Esophagus muscularis mucosa (tissue), 4 donors: ENCODE measurements around the gene SERPINE1. TPM values are rescaled to one million over a fixed set of nuclear protein-coding genes. Genes with fewer than 3 reads are reported as not detected.

Source experiments
- DNase-seq: peaks from one replicate; pipeline ENCODE4 v3.0.0-alpha.2; 2017; ENCODE audit errors: extremely low spot score
- H3K27ac ChIP-seq, 4 donors: fragments of 200-600 bp; sonication (generic); replicated peaks in 1 of 4; 1 replicate in 3 of 4; 2 replicates in 1 of 4; pipeline ENCODE4 v1.5.1; 2016 to 2019; ENCODE audit warnings: mild to moderate bottlenecking in 1 of 4
- H3K27me3 ChIP-seq, 4 donors: fragments of 200-600 bp; sonication (generic); one replicate each; pipeline versions ENCODE4 v1.5.1 to v1.6.0; 2016 to 2019
- H3K36me3 ChIP-seq, 4 donors: fragments of 200-600 bp; sonication (generic); one replicate each; pipeline ENCODE4 v1.5.1; 2016 to 2019
- H3K4me1 ChIP-seq, 4 donors: fragments of 200-600 bp; sonication (generic); one replicate each; pipeline ENCODE4 v1.5.1; 2016 to 2019
- H3K4me3 ChIP-seq, 4 donors: fragments of 200-600 bp; sonication (generic); 1 replicate in 2 of 4; 2 replicates in 2 of 4; pipeline ENCODE4 v1.5.1; 2016 to 2019; ENCODE audit warnings: mild to moderate bottlenecking in 4 of 4, moderate library complexity in 1 of 4
- H3K9me3 ChIP-seq, 4 donors: fragments of 200-600 bp; sonication (generic); 1 replicate in 3 of 4; 2 replicates in 1 of 4; pipeline ENCODE4 v1.5.1; 2016 to 2019
- EP300 ChIP-seq: sonication (generic); formaldehyde crosslinking; IDR thresholded peaks from one replicate; pipeline ENCODE4 v1.6.1; 2017; ENCODE audit warnings: antibody characterized with exemption
- POLR2A ChIP-seq: fragments of 450-650 bp; IDR thresholded peaks from one replicate; pipeline ENCODE4 v1.6.1; 2017; ENCODE audit warnings: antibody characterized with exemption, moderate library complexity, mild to moderate bottlenecking, low read depth
- POLR2AphosphoS5 ChIP-seq, 2 donors: sonication (generic); formaldehyde crosslinking; IDR thresholded peaks; one replicate each; pipeline ENCODE4 v1.6.1; 2017; ENCODE audit warnings: antibody characterized with exemption in 2 of 2
- WGBS: methylation state at CpG from one replicate; pipeline ENCODE4 v1.1.5; 2018; 5-methylcytosine and 5-hydroxymethylcytosine counted together
- intact Hi-C: fragments of 100-400 bp; cut with DNase I; formaldehyde crosslinking; loops from one replicate; pipeline ENCODE4 v1.15.1; 2023
- total RNA-seq, 4 donors: library from RNA; depleted of rRNA; stranded (reverse); fragments of >200 nt; gene quantifications; one replicate each; pipeline versions ENCODE4 v1.1.0 to v1.2.1, GENCODE V29; 2016
- TF ChIP-seq, protein P1 (sequence below), 3 experiments: fragments of 200-600 bp in 2 of 3; fragments of 450-650 bp in 1 of 3; sonication (generic) in 2 of 3; IDR thresholded peaks; one replicate each; pipeline ENCODE4 v1.5.1; 2017 to 2019; ENCODE audit warnings: antibody characterized with exemption in 3 of 3, mild to moderate bottlenecking in 2 of 3, moderate library complexity in 1 of 3

Gene SERPINE1
- total RNA-seq, 4 donors from 2014 or later = 9.4 to 54.2 (median 18.2) TPM

- Histone ChIP-seq H3K27ac (no peak overlapping the region), H3K9me3 (no peaks in the 10 kb centered on the region), H3K27me3 (peaks cover 0 to 27% (median 3%) of the 10 kb centered on the region in 4 donors), H3K4me3 (peak overlapping the region; percentile 66 to 91 (median 78)), H3K36me3 (peaks cover 20 to 37% (median 33%) of the 10 kb centered on the region in 4 donors), H3K4me1 (peaks cover 8 to 25% (median 16%) of the 10 kb centered on the region in 4 donors)
- no peak for DNase-seq
- WGBS = 52% methylated on average over 4 of the region's 4 CpGs
- TF ChIP-seq, protein P1, sequence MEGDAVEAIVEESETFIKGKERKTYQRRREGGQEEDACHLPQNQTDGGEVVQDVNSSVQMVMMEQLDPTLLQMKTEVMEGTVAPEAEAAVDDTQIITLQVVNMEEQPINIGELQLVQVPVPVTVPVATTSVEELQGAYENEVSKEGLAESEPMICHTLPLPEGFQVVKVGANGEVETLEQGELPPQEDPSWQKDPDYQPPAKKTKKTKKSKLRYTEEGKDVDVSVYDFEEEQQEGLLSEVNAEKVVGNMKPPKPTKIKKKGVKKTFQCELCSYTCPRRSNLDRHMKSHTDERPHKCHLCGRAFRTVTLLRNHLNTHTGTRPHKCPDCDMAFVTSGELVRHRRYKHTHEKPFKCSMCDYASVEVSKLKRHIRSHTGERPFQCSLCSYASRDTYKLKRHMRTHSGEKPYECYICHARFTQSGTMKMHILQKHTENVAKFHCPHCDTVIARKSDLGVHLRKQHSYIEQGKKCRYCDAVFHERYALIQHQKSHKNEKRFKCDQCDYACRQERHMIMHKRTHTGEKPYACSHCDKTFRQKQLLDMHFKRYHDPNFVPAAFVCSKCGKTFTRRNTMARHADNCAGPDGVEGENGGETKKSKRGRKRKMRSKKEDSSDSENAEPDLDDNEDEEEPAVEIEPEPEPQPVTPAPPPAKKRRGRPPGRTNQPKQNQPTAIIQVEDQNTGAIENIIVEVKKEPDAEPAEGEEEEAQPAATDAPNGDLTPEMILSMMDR (IDR thresholded peaks at IDR 0.05) = no peak
- TF ChIP-seq POLR2A (no peak), EP300 (no peak), POLR2AphosphoS5 (IDR thresholded peaks at IDR 0.05) (no peak)
- intact Hi-C loops = no loop called here
Observed at GRCh38 chr7:101155303-101155702, 28.4 kb downstream of the SERPINE1 start.

GRCh38 chr7:101156277-101156676 lies 29.4 kb downstream of the SERPINE1 start:
- WGBS = 81% methylated on average over 6 of the region's 6 CpGs
- H3K4me1 ChIP-seq = peaks cover 8 to 25% (median 16%) of the 10 kb centered on the region in 4 donors
- H3K36me3 ChIP-seq = peaks cover 25 to 46% (median 41%) of the 10 kb centered on the region in 4 donors
- H3K27me3 ChIP-seq = peaks cover 0 to 32% (median 3%) of the 10 kb centered on the region in 4 donors
- no peak for TF ChIP-seq POLR2A
- no peak for TF ChIP-seq EP300
- TF ChIP-seq POLR2AphosphoS5 (IDR thresholded peaks at IDR 0.05) = no peak
- TF ChIP-seq, protein P1 (IDR thresholded peaks at IDR 0.05) = no peak
- H3K9me3 ChIP-seq = no peaks in the 10 kb centered on the region
- H3K4me3 ChIP-seq = no peak overlapping the region
- no peak overlapping the region for H3K27ac ChIP-seq
- intact Hi-C loops = no loop called here
- DNase-seq = no peak

DNA sequence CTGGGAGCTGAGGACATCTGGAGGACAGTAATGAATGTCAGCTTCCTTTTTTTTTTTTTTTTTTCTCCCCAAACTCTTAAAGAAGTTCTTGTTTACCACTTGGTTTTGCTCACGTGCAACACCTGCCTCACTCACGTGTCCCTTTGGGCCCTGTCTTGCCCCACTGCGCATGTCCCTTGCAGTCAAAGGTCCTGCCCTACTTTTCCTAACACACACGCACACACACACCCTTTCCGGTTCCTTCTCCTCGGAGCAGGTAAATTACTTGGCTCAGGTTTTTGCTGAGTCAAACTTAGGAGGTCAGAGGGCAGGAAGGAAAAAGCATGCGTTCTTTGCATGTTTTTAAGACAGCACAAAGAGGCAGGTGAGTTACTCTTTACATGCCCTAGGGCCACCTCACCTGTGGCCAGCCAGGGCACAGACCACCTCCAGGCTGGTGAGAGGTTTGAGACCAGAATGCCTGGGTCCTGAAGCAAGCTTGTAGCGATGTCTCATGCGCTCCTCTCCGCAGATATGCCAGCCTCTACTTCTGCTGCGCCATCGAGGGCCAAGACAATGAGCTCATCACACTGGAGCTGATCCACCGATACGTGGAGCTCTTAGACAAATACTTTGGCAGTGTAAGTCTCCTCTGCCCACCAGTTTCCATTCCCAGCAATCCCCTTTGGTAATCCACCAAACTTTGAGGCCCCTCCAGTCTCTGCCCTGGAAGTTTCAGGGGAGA lies 30.1 kb downstream of the SERPINE1 start:
- H3K27me3 ChIP-seq = peaks cover 0 to 39% (median 7%) of the 10 kb centered on the region in 4 donors

DNA sequence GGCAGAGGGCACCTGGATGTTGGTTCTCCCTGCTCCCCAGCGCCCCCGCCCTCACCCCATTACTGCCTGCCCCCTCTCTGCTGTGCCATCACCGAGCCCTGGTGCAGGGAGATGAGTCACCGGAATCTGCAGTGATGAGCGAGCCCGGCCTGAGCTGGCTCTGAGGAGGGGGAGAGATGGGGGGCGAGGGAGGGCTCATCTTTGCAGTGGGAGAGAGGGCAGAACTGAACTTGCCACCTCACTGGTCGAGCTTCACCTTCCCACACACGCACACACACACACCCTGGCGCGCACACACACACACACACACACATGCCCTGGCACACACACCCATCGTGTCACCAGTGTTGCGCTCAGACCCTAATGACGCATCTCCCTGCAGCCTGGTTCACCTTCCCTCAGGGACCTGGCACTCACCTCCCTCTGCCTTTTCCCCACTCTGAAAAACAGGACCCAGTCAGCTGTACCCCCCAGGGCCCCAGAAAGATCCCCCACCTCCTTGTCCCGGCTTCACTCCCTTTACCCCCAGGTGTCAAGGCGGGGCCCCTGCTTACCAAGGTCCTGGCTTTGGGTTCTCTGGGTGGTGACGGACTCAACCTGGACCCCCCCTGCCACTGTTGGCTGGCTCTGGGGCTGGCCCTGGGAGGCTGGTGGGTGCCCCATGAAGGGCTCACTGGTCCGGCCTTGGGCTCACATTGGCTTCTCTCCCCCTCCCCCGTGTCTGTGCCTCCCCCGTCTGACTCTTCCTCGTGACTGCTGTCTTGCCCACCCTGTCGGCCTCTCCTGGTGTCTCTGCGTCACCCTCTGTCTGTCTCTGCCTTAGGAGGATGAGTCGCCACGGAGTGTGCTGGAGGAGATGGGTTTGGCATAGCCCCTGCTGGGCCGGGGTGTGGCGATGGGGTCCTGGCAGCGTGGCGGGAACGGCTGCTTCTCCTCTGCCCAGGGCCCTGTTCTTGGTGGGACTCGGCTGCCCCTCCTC lies 33.1 kb downstream of the SERPINE1 start:
- TF ChIP-seq POLR2A (no peak), EP300 (no peak), POLR2AphosphoS5 (IDR thresholded peaks at IDR 0.05) (no peak)
- TF ChIP-seq, protein P1 (IDR thresholded peaks at IDR 0.05) = no peak
- H3K27me3 ChIP-seq = peaks cover 10 to 69% (median 36%) of the 10 kb centered on the region in 4 donors
- H3K36me3 ChIP-seq = peaks cover 25 to 53% (median 41%) of the 10 kb centered on the region in 4 donors
- H3K4me1 ChIP-seq = peaks cover 34 to 42% (median 36%) of the 10 kb centered on the region in 4 donors
- no peak for DNase-seq
- intact Hi-C loops = no loop called here
- no peak overlapping the region for H3K27ac ChIP-seq
- no peaks in the 10 kb centered on the region for H3K9me3 ChIP-seq
- no peak overlapping the region for H3K4me3 ChIP-seq
- WGBS = 80% methylated on average over 25 of the region's 31 CpGs

More for the DNA sequence above, 30.1 kb downstream of the SERPINE1 start:
- Histone ChIP-seq H3K4me1 (peaks cover 8 to 25% (median 16%) of the 10 kb centered on the region in 4 donors), H3K36me3 (peaks cover 25 to 53% (median 41%) of the 10 kb centered on the region in 4 donors), H3K4me3 (no peak overlapping the region), H3K27ac (no peak overlapping the region), H3K9me3 (no peaks in the 10 kb centered on the region)
- 82% methylated on average over 10 of the region's 14 CpGs for WGBS
- intact Hi-C loops = no loop called here
- DNase-seq = no peak
- TF ChIP-seq, protein P1 (IDR thresholded peaks at IDR 0.05) = no peak
- TF ChIP-seq EP300 (no peak), POLR2A (no peak), POLR2AphosphoS5 (IDR thresholded peaks at IDR 0.05) (no peak)
